ENCODE measurements around the gene CDC37. TPM values are rescaled to one million over a fixed set of nuclear protein-coding genes. Genes with fewer than 3 reads are reported as not detected.

CDC37 gene
- total RNA-seq, 2 experiments from 2014 or later, result 269 to 332 TPM

DNA sequence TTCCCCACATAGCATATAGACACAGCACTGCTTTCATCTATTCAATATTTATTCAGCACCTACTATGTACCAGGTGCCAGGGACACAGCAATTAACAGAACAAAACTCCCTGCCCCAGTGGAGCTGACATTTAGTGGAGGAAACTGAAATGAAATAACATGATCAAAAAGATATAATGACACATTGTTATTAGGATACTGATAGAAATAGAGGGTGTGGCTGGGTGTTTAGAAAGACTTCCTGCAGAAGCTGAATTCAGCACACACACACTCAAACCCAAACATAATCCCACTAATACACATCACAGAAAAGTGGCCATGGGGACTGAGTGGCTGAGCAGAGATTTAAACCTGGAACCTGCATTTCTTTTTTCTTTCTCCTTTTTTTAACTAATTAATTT, 3.8 kb upstream of the CDC37 start:
- no peak for TF ChIP-seq EZH2phosphoT487 (IDR thresholded peaks at IDR 0.05; ENCODE audit: borderline replicate concordance, low read depth, low read length)
- TF ChIP-seq, protein P1, sequence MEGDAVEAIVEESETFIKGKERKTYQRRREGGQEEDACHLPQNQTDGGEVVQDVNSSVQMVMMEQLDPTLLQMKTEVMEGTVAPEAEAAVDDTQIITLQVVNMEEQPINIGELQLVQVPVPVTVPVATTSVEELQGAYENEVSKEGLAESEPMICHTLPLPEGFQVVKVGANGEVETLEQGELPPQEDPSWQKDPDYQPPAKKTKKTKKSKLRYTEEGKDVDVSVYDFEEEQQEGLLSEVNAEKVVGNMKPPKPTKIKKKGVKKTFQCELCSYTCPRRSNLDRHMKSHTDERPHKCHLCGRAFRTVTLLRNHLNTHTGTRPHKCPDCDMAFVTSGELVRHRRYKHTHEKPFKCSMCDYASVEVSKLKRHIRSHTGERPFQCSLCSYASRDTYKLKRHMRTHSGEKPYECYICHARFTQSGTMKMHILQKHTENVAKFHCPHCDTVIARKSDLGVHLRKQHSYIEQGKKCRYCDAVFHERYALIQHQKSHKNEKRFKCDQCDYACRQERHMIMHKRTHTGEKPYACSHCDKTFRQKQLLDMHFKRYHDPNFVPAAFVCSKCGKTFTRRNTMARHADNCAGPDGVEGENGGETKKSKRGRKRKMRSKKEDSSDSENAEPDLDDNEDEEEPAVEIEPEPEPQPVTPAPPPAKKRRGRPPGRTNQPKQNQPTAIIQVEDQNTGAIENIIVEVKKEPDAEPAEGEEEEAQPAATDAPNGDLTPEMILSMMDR (conservative IDR thresholded peaks at IDR 0.05; ENCODE audit: low read length), result no peak
- Histone ChIP-seq H3K4me2 (ENCODE audit: low read length) (peak overlapping the region; percentile 36), H3K4me1 (ENCODE audit: insufficient read depth, low read length, poor library complexity, severe bottlenecking) (peaks cover 82% of the 10 kb centered on the region), H3K79me2 (ENCODE audit: insufficient read depth, low read depth, low read length) (peaks cover 39% of the 10 kb centered on the region), H2AFZ (ENCODE audit: low read length) (no peak overlapping the region), H3K9me3 (ENCODE audit: low read length) (no peaks in the 10 kb centered on the region; the same call in 1 of the 2 replicates), H3K9me2 (ENCODE audit: insufficient read depth, low read length) (no peaks in the 10 kb centered on the region), H3K27ac (ENCODE audit: low read depth, low read length, poor library complexity, severe bottlenecking) (peak overlapping the region; percentile 100), H4K20me1 (ENCODE audit: insufficient read depth, low read length) (no peaks in the 10 kb centered on the region), H3K36me3 (ENCODE audit: insufficient read depth, low read length) (peaks cover 19% of the 10 kb centered on the region; the same call in 1 of the 2 replicates), H3K4me3 (ENCODE audit: low read depth, low read length, poor library complexity, severe bottlenecking) (no peak overlapping the region)
- no peak for DNase-seq (ENCODE audit: low spot score)
- no TSS peak for BruUV-seq (replicated peaks)
- CTCF ChIA-PET (ENCODE audit: unreplicated experiment), result interaction anchor here (0.9 to 3.7 kb wide), 2 partner anchors 9 to 11 kb away, joined by 6 to 27 read pairs; no protein-coding TSS in a partner anchor
- POLR2A ChIA-PET, result interaction anchor here (0.6 to 5.8 kb wide), 4 partner anchors 10 to 308 kb away, joined by 3 to 60 read pairs (median 3); partner anchors contain the start of genes PDE4A and TYK2
- intact Hi-C loops (cut with micrococcal nuclease; ENCODE audit: unreplicated experiment), result loop anchor here (5.0 to 10.0 kb wide), 3 partner anchors 95 to 302 kb away; partner anchors contain the start of genes ANGPTL6, ILF3, KEAP1 and PPAN

DNA sequence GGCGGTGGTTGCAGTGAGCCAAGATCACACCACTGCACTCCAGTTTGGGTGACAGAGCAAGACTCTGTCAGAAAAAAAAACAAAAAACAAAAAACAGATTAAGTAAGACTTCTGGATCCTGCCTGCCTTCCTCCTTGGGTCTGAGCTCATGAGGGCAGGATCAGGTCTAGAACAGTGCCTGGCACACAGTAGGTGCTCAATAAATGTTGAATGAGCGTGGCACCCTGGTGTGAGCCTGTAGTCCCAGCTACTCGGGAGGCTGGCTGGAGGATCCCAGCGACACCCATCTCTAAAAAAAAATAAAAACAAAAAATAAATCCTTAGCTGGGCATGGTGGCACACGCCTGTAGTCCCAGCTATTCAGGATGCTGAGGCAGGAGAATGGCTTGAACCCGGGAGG, 2.8 kb upstream of the CDC37 start:
- H3K4me1 ChIP-seq (ENCODE audit: insufficient read depth, low read length, poor library complexity, severe bottlenecking), result peaks cover 82% of the 10 kb centered on the region

More for the DNA sequence above, 2.8 kb upstream of the CDC37 start:
- H3K27ac ChIP-seq (ENCODE audit: low read depth, low read length, poor library complexity, severe bottlenecking), result peak overlapping the region; percentile 100
- intact Hi-C loops (cut with micrococcal nuclease; ENCODE audit: unreplicated experiment), result loop anchor here (5.0 to 10.0 kb wide), 3 partner anchors 96 to 301 kb away; partner anchors contain the start of genes ANGPTL6, ILF3, KEAP1 and PPAN
- peaks cover 25% of the 10 kb centered on the region; the same call in 1 of the 2 replicates for H3K36me3 ChIP-seq (ENCODE audit: insufficient read depth, low read length)
- H3K4me2 ChIP-seq (ENCODE audit: low read length), result peak overlapping the region; percentile 36; the same call in 1 of the 2 replicates
- CTCF ChIA-PET (ENCODE audit: unreplicated experiment), result interaction anchor here (1.4 to 3.7 kb wide), 3 partner anchors 8 to 30 kb away, joined by 5 to 27 read pairs (median 25); no protein-coding TSS in a partner anchor
- H3K9me3 ChIP-seq (ENCODE audit: low read length), result no peaks in the 10 kb centered on the region; the same call in 1 of the 2 replicates
- H3K9me2 ChIP-seq (ENCODE audit: insufficient read depth, low read length), result no peaks in the 10 kb centered on the region
- no peak for DNase-seq (ENCODE audit: low spot score)
- H4K20me1 ChIP-seq (ENCODE audit: insufficient read depth, low read length), result 0 out of 2 replicates have a peak, but pooled peaks cover under 1% of the 10 kb centered on the region
- H3K4me3 ChIP-seq (ENCODE audit: low read depth, low read length, poor library complexity, severe bottlenecking), result no peak overlapping the region
- H2AFZ ChIP-seq (ENCODE audit: low read length), result no peak overlapping the region
- POLR2A ChIA-PET, result interaction anchor here (0.7 to 5.8 kb wide), 3 partner anchors 8 to 784 kb away, joined by 4 to 60 read pairs (median 8); no protein-coding TSS in a partner anchor
- no TSS peak for BruUV-seq (replicated peaks)
- no peak for TF ChIP-seq EZH2phosphoT487 (IDR thresholded peaks at IDR 0.05; ENCODE audit: borderline replicate concordance, low read depth, low read length)
- TF ChIP-seq, protein P1 (conservative IDR thresholded peaks at IDR 0.05; ENCODE audit: low read length), result no peak
- H3K79me2 ChIP-seq (ENCODE audit: insufficient read depth, low read depth, low read length), result peaks cover 48% of the 10 kb centered on the region
